Urinary bladder (tissue), 4 donors: ENCODE data around the gene MPRIP. TPM values are rescaled to one million over a fixed set of nuclear protein-coding genes. Genes with fewer than 3 reads are reported as not detected.

ENCODE experiments used
- DNase-seq: peaks from one replicate; pipeline ENCODE4 v3.0.0-alpha.2; 2015; ENCODE audit errors: extremely low spot score
- H3K27ac ChIP-seq: one replicate; pipeline ENCODE4 v1.5.1; 2013; ENCODE audit warnings: low read depth, mild to moderate bottlenecking, moderate library complexity
- H3K36me3 ChIP-seq: one replicate; pipeline ENCODE4 v1.6.1; 2013; ENCODE audit warnings: mild to moderate bottlenecking, moderate library complexity; ENCODE audit not compliant: insufficient read depth
- H3K4me1 ChIP-seq: one replicate; pipeline ENCODE4 v1.6.1; 2013; ENCODE audit warnings: mild to moderate bottlenecking, moderate library complexity; ENCODE audit not compliant: insufficient read depth
- H3K4me3 ChIP-seq: one replicate; pipeline ENCODE4 v1.5.1; 2013; ENCODE audit warnings: low read depth, low read length
- WGBS: extraction: QIAGEN DNeasy Blood & Tissue Kit; methylation state at CpG from one replicate; pipeline ENCODE4 v1.1.7; 2013; 5-methylcytosine and 5-hydroxymethylcytosine counted together
- polyA plus RNA-seq: library from polyadenylated mRNA; stranded (reverse); fragments of 200-250 nt; gene quantifications from one replicate; pipeline ENCODE4 v1.2.3, GENCODE V29; 2013
- total RNA-seq: library from RNA; depleted of rRNA; stranded (reverse); fragments of >200 nt; gene quantifications from one replicate; pipeline ENCODE4 v1.2.3, GENCODE V29; 2014
- donor health status: healthy with polysubstance abuse.
- donor health status: healthy.

The MPRIP gene
- total and polyA plus RNA-seq, 2 donors = 91.4 to 158 TPM

- DNase-seq = no peak
- no peaks in the 10 kb centered on the region for H3K4me1 ChIP-seq
- H3K36me3 ChIP-seq = no peaks in the 10 kb centered on the region
- WGBS = 86% methylated on average over 11 of the region's 11 CpGs
- H3K27ac ChIP-seq = no peak overlapping the region
- no peak overlapping the region for H3K4me3 ChIP-seq
These were observed 49.0 kb downstream of the MPRIP start for GRCh38 chr17:17091276-17091675.

- H3K36me3 ChIP-seq = no peaks in the 10 kb centered on the region
- H3K27ac ChIP-seq = no peak overlapping the region
- H3K4me3 ChIP-seq = no peak overlapping the region
- no peaks in the 10 kb centered on the region for H3K4me1 ChIP-seq
- no peak for DNase-seq
- 85% methylated on average over 14 of the region's 14 CpGs for WGBS
These were observed 49.8 kb downstream of the MPRIP start for GRCh38 chr17:17091856-17092756.

GRCh38 chr17:17093764-17094163 lies 51.5 kb downstream of the MPRIP start:
- Histone ChIP-seq H3K4me1 (no peaks in the 10 kb centered on the region), H3K4me3 (no peak overlapping the region), H3K27ac (no peak overlapping the region), H3K36me3 (no peaks in the 10 kb centered on the region)
- 46% methylated on average over 5 of the region's 5 CpGs for WGBS
- no peak for DNase-seq

- H3K36me3 ChIP-seq = no peaks in the 10 kb centered on the region
- no peak overlapping the region for H3K4me3 ChIP-seq
- 47% methylated on average over 7 of the region's 7 CpGs for WGBS
- no peaks in the 10 kb centered on the region for H3K4me1 ChIP-seq
- no peak overlapping the region for H3K27ac ChIP-seq
- no peak for DNase-seq
These were observed 54.4 kb downstream of the MPRIP start for GRCh38 chr17:17096438-17097178.

GRCh38 chr17:17097763-17098345 lies 55.6 kb downstream of the MPRIP start:
- no peak overlapping the region for H3K4me3 ChIP-seq
- DNase-seq = no peak
- no peaks in the 10 kb centered on the region for H3K36me3 ChIP-seq
- no peak overlapping the region for H3K27ac ChIP-seq
- 86% methylated on average over 7 of the region's 7 CpGs for WGBS
- H3K4me1 ChIP-seq = no peaks in the 10 kb centered on the region

GRCh38 chr17:17098551-17099179 lies 56.4 kb downstream of the MPRIP start:
- DNase-seq = peak; percentile 64
- Histone ChIP-seq H3K4me3 (no peak overlapping the region), H3K27ac (peak overlapping the region; percentile 27), H3K4me1 (no peaks in the 10 kb centered on the region), H3K36me3 (no peaks in the 10 kb centered on the region)
- 29% methylated on average over 9 of the region's 9 CpGs for WGBS

- no peak for DNase-seq
- no peak overlapping the region for H3K4me3 ChIP-seq
- H3K36me3 ChIP-seq = no peaks in the 10 kb centered on the region
- no peak overlapping the region for H3K27ac ChIP-seq
- WGBS = 96% methylated on average over 6 of the region's 6 CpGs
- no peaks in the 10 kb centered on the region for H3K4me1 ChIP-seq
These were observed 59.9 kb downstream of the MPRIP start for GRCh38 chr17:17102176-17102575.

GRCh38 chr17:17103160-17103559 lies 60.9 kb downstream of the MPRIP start:
- 80% methylated on average over 6 of the region's 6 CpGs for WGBS
- Histone ChIP-seq H3K27ac (no peak overlapping the region), H3K36me3 (no peaks in the 10 kb centered on the region), H3K4me3 (no peak overlapping the region), H3K4me1 (no peaks in the 10 kb centered on the region)
- DNase-seq = no peak

- WGBS = 92% methylated on average over 6 of the region's 6 CpGs
- DNase-seq = no peak
- Histone ChIP-seq H3K36me3 (no peaks in the 10 kb centered on the region), H3K4me3 (no peak overlapping the region), H3K27ac (no peak overlapping the region), H3K4me1 (peaks cover under 1% of the 10 kb centered on the region)
These were observed 61.8 kb downstream of the MPRIP start for GRCh38 chr17:17104036-17104435.

GRCh38 chr17:17104494-17104893 lies 62.2 kb downstream of the MPRIP start:
- no peak overlapping the region for H3K27ac ChIP-seq
- no peaks in the 10 kb centered on the region for H3K36me3 ChIP-seq
- H3K4me1 ChIP-seq = peaks cover 2% of the 10 kb centered on the region
- no peak for DNase-seq
- WGBS = 85% methylated on average over 11 of the region's 11 CpGs
- H3K4me3 ChIP-seq = no peak overlapping the region

- DNase-seq = no peak
- Histone ChIP-seq H3K27ac (no peak overlapping the region), H3K4me1 (peaks cover 2% of the 10 kb centered on the region), H3K4me3 (no peak overlapping the region), H3K36me3 (no peaks in the 10 kb centered on the region)
- WGBS = 92% methylated on average over 7 of the region's 7 CpGs
These were observed 63.7 kb downstream of the MPRIP start for GRCh38 chr17:17105976-17106375.

- no peak for DNase-seq
- H3K27ac ChIP-seq = no peak overlapping the region
These were observed 64.5 kb downstream of the MPRIP start for GRCh38 chr17:17106756-17107155.

GRCh38 chr17:17107281-17107680 lies 65.0 kb downstream of the MPRIP start:
- no peaks in the 10 kb centered on the region for H3K36me3 ChIP-seq
- 84% methylated on average over 4 of the region's 4 CpGs for WGBS
- no peak overlapping the region for H3K27ac ChIP-seq
- DNase-seq = no peak
- H3K4me3 ChIP-seq = no peak overlapping the region
- peaks cover 2% of the 10 kb centered on the region for H3K4me1 ChIP-seq

More at GRCh38 chr17:17106756-17107155, 64.5 kb downstream of the MPRIP start:
- 17% methylated on average over 3 of the region's 3 CpGs for WGBS
- Histone ChIP-seq H3K36me3 (no peaks in the 10 kb centered on the region), H3K4me3 (no peak overlapping the region), H3K4me1 (peaks cover 2% of the 10 kb centered on the region)
